Measurements from ENCODE around the gene SCAMP5.

GRCh38 chr15:74956648-74957475, 38.5 kb upstream of the SCAMP5 start, which contains the start of gene RPP25:
- TF ChIP-seq CTCF (conservative IDR thresholded peaks at IDR 0.05; ENCODE audit: low read length) (no peak), EZH2phosphoT487 (IDR thresholded peaks at IDR 0.05; ENCODE audit: borderline replicate concordance) (no peak)
